COLO668 (cell line): ENCODE results near the gene CNOT10.
"Not testable (repeated sequence)": the region's sequence is repeated elsewhere in the genome, so short reads cannot be mapped to it uniquely, and the experiment has no call there.

Experiments
- DNase-seq: peaks from one replicate; lab custom pipeline; 2025; ENCODE audit not compliant: unreplicated experiment; lab: John Stamatoyannopoulos, UW

Gene CNOT10

DNA sequence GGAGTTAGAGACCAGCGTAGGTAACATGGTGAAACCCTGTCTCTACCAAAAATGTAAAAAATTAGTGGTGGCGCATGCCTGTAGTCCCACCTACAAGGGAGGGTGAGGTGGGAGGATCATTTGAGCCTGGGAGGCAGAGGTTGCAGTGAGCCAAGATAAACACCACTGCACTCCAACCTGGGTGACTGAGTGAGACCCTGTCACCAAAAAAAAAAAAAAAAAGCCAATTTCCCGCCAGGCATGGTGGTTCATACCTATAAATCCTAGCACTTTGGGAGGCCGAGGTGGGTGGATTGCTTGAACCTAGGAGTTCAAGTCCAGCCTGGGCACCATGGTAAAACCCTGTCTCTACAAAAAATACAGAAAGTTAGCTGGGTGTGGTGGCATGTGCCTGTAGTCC, 6.9 kb downstream of the CNOT10 start:
- DNase-seq = no peak

DNA sequence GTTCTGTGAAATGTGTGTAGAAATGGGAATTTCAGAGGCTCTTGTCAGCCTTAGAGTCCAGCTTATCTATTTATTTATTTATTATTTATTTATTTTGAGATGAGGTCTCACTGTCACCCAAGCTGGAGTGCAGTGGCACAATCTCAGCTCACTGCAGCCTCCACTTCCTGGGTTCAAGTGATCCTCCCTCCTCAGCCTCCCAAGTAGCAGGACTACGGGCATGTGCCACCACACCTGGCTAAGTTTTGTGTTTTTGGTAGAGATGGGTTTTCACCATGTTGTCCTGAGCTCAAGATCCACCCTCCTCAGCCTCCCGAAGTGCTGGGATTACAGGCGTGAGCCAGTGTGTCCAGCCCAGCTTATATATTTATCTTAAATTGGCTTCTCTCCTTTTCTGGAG, 11.5 kb downstream of the CNOT10 start:
- no peak for DNase-seq

DNA sequence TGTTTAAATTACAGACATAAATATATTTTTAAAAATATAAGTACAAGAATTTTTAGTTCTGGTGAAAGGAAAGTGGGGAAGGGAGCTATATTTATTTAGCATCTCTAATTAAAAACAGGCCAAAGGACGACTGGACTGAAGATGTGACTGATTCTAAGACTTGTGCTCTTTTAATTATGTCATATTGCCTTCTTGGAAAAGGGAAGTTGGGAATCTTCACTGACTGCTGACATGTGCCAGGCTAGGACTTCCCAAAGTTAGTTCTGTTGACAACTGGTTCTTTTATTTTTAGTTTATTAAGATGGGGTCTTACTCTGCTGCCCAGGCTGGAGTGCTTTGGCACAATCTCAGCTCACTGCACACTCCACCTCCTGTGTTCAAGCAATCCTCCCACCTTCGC, 13.5 kb downstream of the CNOT10 start:
- DNase-seq = no peak

DNA sequence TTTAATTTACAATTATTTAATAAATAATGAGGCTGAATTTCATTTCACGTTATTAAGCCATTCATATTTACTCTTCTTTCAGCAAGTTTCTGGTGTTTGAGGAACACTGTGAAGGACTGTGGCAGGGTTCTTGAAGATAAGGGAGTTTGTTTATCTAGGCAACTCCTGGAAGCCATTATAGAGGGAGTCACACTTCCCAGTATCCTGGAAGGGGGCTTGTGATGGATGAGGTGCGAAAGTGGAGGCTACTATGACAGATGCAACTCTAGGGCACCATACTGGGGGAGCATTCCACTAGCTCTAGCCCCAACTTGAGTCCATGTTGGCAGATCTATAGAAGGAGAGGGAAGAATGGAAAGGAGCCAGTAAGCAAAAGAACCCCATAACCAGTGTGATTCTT, 14.4 kb downstream of the CNOT10 start:
- no peak for DNase-seq

DNA sequence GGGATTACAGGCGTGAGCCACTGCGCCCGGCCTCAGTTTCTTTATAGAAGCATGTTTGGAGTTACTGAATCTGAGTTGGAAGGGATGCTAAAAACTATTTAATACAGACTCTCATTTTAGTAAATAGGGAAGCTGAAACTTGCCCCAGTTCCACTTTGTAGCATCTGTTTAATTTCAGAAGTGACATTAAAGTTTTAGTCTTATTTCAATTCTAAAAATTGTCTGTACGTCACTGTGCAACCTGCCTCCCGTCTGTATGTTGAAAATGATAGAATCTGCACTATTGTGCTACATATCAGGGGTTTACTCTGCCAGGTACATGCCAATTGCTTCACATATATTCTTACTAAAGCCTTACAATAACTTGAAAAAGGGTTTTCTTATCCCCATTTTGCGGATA, 15.3 kb downstream of the CNOT10 start:
- no peak for DNase-seq

DNA sequence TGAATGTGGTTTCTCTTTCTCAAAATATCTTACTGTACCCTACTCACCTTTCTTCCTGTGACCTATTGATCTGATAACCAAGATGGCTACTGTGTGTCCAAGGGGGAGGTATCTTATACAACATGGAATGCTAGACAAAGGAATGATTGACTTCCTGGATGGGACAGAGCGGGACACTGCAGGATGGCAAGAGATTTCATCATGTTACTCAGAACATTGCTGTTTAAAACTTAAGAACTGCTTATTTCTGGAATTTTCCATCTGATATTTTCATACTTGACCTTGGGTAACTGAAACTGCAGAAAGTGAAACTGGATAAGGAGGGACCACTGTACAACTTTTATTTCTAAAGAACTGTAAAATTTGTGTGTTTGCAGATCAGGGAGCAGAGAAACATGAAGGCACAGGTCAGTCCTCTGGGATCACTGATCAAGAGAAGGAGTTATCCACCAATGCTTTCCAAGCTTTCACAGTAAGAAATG, 18.5 kb downstream of the CNOT10 start:
- DNase-seq = no peak

DNA sequence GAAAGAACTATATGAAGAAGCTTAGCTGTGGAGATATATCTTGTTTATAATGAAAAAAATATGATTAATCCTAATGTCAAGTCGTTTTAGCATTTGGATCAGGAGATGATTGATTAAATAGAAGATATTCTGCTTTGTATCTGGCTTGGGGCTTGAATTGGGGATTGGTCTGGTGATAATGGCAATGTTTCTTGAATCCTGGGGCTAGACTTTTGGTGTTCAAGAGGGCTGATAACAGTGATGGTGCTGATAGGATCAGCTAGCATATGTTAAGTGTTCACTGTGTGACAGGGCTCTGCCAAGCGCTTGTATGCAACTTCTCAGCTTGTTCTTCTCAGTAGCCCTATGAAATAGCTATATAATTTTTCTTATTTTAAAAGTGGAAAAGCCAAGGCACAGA, 20.2 kb downstream of the CNOT10 start:
- DNase-seq = no peak

DNA sequence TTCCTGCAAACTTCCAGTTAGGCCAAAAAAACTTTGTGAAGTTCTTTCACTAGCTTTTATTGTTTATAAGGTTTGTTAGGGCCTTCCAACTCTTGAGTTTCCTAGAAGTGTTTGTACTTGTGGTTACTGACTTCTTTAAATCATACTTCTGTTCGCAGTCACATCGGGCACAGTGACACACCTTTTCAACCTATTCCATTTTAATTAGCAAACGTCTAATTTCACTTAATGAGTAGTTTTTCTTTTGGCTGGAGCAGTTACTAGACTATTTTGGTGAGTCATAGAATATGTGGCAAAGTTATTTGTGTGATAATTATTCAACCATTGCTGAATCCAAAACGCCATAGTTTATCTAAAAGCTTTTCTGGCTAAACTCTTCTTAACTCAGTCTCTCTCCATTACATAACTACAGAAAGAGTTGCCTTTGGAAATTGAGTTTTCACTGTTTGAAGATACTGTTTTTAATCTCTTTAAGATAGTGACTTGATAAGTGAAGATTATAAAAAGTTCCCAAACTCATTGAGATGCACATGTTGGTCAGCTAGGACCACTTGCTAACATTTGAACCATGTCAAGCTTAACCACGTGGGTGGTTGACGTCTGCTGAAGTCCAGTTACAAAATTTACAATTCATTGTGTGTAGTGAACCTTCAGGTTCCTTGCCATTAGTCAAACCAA, 21.5 kb downstream of the CNOT10 start:
- no peak for DNase-seq

DNA sequence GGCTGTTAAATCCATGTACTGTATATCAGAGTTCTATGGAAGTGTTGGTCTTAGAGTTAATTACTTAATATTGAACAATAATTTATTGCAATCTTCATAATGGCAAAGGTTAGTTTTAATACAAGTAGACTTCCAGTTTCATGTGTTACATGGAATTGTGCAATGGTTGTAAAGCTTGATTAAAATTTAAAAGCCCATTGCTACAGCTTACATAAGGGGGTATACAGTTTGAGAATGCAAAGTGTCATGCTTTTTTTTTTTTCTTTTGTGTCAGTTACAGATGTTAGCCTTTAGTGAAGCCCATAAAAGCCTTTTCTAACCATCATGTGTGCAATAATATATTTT, 22.0 kb downstream of the CNOT10 start:
- DNase-seq = no peak

GRCh38 chr3:32708672-32709283, 23.8 kb downstream of the CNOT10 start:
- no peak for DNase-seq

DNA sequence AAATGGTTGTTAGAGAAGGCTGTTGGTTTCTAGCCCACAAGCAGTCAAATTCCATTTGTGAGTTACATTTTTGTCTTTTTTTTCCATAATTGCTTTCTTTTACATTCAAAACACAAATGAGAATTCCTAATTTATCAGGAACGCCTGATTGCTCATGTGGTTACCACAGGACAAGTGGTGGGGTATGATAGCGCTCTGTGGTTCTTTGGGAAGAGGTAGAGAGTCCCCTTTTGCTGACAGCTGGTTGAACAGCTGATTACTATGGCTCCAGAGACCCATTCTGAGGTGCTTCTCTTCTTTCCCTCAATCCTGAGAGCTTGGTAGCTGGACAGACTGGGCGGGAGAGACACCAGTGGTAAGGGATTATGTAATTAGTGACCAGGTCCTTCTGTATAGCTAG, 24.4 kb downstream of the CNOT10 start:
- DNase-seq = no peak

DNA sequence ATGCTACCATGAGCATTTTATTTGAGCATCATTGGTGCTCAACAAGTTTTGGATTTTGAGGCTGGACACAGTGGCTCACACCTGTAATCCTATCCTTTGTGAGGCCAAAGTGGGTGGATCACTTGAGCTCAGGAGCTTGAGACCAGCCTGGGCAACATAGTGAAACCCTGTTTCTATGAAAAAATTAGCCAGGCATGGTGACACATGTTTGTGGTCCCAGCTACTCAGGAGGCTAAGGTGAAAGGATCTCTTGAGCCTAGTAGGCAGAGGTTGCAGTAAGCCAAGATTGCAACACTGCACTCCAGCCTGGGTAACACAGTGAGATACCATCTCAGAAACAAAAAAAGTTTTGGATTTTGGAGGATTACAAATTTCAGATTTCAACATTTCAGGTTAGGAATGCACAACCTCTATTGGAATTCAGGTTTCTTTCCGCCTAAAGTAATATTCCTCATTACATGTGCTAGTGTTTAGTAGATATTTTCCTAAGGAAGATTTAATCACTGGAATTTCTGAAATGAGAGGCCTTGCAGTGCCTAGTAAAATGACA, 27.6 kb downstream of the CNOT10 start:
- DNase-seq = no peak

- no peak for DNase-seq
These were observed 28.2 kb downstream of the CNOT10 start for GRCh38 chr3:32713181-32713580.

- DNase-seq = no peak
These were observed 34.3 kb downstream of the CNOT10 start for GRCh38 chr3:32719335-32719734.

GRCh38 chr3:32719931-32720330, 34.9 kb downstream of the CNOT10 start:
- no peak for DNase-seq

DNA sequence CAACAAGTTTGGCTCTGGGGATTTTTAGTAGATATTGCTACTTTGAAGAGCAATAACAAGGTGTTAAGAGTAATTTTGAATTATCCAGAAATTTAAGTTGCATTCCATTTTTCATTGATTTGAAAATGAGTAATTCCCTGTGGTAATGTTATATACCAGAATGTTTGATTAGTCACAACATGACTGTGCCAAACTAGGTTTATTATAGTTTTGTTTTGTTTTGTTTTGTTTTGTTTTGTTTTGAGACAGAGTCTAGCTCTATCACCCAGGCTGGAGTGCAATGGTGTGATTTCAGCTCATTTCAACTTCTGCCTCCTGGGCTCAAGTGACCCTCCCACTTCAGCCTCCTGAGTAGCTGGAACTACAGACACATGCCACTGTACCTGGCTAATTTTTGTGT, 40.7 kb downstream of the CNOT10 start:
- DNase-seq = no peak

DNA sequence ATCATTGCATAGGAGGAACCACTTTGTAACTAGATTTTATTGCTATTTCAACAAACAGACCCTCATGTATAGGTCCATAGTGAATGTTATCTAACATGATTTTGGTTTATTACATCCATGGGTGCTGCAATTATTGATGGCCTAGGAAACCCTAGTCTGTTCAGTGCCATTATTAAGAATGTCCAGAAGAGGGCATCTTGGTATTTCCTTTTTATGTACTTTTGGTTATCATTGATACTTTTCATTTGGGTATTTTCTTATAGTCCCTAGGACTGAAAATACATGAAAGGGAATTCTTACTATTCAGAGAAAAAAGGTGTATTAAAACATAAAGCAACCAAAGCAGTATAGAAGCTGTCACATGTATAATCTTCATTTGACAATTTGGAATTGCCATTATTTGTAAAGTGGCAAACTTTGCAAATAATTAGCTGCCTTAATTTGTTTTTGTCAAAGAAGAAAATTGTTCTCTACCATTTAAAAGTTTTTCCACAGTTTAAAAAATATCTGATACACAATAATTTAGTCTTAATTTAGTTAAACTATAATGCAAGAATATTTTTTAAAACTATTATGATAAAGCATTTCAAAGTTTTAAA, 48.7 kb downstream of the CNOT10 start:
- DNase-seq = no peak

DNA sequence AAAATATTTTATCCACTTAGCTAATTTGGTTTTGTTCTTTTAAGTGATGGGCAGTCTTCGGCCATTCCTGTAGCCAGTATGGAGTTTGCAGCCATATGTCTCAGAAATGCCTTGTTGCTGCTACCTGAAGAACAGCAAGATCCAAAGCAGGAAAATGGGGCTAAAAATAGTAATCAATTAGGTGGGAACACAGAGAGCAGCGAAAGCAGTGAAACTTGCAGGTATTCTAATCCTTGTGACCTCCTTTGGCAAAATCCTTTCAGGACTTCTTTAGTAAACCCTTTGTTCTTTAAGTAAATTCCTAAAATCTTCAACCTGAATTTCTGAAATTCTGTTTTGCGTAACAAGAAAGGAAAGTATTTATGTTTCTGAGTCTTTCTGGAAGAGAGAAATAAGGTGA, 49.8 kb downstream of the CNOT10 start:
- DNase-seq = no peak

GRCh38 chr3:32743470-32743869, 58.5 kb downstream of the CNOT10 start:
- not testable (repeated sequence) for DNase-seq

DNA sequence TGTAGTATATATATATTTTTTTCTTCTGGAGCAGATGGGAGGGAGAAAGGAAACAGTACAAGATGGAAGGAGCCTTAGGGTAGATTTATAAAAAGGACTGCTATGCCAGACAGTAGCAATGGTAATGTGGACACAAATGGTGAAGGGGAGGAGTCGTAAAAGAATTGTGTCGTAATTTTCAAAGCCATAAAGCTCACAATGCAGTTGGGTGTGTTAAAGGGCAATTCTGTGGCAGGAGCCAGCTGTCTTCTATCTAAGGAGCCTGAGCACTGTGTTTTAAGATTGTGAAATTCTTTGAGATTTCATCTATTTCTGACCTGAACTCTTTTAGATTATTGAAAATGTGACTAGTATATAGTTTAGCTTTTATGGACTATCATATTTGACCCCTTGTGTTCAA, 58.9 kb downstream of the CNOT10 start:
- DNase-seq = no peak

DNA sequence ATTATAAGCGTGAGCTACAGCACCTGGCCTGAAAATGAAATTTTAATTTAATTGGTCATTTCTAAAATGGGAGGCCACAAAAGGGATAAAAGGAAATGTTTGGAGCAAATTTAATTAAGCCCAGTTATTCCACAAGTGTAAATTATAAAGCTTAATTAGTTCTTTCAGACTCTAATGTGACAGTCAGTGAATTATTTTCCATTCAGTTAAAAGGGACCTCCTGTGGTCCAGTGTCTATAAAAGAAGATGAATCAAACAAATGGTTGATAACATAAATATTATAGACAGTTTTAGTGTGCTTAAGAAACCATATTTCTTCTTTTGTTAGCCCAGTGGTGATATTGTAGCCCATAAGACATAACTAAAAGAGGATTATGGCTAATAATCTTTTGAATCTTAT, 66.4 kb downstream of the CNOT10 start:
- DNase-seq = no peak

- DNase-seq = no peak
These were observed 70.8 kb downstream of the CNOT10 start for GRCh38 chr3:32755761-32756160.
